ENCODE measurements around the gene CRB1.

The CRB1 gene

DNA sequence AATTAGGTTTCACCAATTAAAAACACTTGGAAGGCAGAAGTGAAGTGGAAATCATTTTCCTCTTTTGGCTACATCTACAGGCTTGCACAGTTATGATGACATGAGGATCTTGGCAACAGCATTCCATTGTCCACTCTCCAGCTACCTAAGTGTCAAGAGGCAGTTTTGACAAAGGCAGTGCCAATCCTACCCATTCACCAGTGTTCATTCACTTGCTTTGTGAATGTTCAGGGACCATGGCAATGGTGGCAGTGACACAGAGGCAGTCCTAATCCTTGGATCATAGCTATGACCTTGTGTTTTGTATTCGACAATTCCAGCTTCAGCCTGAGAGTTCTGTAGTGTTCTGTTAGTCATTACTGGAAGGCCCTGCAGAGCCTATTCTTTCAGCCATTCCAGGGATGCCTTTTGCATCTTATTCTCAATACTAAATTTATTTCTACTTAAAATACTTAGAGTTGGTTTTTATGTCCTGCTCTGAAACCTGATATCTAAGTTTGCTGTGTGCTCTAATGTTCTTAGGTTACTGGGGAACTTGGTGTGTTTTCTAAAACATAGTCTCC, 36.7 kb downstream of the CRB1 start:
- no peak for DNase-seq

DNA sequence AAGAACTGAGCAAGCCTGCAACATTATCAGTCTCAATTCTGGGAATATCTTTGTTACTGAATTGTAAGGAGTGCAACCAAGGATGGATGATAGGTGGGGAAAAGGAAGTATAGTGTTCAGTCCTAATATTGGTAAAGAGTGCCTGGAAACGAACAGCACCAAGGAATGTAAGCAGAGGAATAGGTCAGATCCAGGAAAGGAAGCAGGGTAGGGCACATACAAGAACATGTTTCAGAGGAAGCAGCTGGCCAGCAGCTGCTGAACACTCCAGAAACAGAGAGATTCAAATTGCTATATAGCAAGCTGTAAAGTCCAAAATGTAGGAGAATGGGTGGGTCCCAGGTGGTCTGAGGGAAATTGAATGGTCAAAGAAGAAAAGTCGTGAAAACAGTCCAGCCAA, 37.9 kb downstream of the CRB1 start:
- no peak for DNase-seq

DNA sequence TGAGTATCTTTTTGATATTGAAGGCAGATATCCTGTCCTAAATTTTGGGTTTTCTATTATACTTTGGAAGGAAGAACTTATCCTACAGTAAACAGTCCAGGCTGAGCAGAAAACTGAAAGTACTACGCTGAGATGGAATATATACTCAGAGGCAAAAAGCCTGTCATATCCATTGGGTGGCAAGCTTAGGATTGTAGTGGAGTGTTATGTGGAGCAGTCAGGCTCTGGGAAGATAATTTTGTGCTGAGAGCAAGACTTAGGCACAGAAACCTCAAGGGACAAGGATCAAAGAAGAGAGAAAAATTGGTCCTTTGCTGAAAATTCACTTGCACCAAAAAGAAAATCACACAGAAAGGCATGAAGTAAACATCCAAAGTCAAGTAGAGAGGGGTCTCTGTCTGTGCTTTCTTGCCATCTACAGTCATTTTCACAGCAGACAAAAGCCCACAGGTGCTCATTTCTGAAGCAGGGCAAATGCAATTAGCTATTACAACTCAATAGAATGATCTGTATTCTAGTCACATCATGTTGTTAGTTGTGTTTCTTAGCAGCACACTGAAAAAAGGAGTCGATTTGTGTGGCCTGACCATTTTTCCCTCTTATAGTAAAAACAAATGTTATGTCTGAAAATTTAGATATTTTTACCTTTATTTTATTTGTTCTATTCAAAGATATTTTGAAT, 38.5 kb downstream of the CRB1 start:
- no peak for DNase-seq

DNA sequence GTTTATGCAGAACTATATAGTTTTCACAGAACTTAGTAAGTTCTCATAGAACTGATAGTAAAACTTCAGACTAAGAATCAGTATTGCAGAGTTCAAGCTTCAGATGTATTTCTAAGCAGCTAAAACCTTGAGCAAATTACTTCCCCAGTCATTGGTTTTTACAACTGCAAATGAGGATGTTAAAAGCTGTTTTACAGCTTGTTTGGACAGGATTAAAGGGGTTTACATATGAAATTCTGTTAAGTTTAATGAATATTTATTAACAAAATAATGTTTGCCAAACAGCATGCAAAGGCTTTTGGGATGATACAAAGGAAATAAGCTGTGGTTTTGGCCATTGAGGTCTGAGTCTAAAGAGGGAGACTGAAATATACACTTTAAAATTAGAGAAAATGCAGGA, 39.1 kb downstream of the CRB1 start:
- peak in 1 of 2 experiments; percentile 30 for DNase-seq

DNA sequence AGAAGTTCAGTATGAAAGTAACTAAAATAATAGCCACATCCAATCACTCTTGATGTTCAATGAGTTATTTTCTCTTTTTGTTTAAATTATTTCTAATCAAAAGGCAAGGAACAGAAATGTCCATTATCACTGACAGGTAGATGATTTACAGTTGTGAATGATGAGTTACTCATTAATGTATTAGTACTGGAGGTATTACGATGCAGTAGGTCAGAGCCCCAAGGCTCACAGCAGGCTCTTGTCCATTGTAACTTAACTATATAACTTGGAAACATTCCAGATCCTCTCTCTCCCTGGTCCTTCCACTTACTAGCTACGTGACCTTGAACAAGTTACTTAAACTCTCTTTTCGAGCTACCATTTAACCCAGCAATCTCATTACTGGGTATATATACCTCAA, 39.5 kb downstream of the CRB1 start:
- DNase-seq, result peak in 1 of 2 experiments; percentile 30

DNA sequence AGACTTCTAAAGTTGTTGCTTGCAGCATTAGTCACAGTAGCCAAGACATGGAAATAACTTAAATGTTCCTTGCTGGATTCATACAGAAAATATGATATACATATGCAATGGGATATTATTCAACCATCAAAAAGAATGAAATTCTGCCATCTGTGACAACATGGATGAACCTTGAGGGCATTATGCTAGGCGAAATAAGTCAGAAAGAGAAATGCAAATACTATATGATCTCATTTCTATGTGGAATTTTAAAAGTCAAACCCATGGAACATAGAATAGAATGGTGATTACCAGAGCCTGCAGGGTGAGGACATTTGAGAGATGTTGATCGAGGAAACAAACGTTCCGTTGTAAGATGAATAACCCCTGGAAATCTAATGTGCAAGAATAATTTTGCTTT, 43.0 kb downstream of the CRB1 start:
- no peak for DNase-seq

DNA sequence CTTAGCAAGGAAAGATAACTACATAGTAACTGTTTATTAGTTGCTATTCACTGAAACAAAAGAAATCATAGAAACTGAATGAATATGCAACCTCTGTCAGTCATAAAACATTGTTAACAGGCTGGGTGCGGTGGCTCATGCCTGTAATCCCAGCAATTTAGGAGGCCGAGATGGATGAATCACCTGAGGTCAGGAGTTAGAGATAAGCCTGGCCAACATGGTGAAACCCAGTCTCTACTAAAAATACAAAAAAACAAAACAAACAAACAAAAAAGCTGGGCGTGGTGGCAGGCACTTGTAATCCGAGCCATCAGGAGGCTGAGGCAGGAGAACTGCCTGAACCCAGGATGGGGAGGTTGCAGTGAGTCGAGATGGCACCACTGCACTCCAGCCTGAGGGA, 44.1 kb downstream of the CRB1 start:
- no peak for DNase-seq

DNA sequence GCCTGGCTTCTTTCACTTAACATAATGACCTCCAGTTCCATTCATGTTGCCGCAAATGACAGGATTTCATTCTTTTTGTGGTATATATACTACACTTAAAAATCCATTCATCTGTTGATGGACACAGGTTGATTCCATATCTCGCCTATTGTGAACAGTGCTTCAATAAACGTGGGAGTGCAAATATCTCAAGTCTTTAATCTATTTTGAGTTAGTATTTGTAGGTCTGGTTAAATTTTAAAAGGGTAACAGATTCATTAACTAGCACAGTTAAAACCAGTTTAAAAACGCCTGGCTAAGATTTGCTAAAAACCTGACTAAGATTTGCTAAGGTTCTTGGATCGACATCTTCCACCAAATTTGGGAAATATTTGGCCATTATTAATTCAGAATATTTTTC, 45.7 kb downstream of the CRB1 start:
- peak in 1 of 2 experiments; percentile 30 for DNase-seq

DNA sequence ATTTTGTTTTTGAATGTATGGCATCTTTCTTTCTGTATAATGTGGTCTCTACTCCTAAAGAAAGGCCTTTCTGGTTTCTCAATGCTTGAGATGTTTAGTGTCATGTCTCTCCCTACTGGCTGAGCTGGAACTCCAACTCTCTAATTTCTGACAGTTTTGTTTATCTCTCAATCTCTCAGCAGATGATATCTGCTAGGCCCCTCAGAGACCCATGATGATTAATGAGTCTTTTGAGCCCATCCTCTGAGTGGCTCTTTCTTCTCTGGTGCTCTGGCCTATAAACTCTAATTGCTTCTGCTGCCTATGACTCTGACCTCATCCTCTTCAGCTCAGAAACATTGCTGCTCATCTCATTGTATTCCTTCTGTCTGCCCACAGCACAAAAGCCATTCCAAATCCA, 46.6 kb downstream of the CRB1 start:
- DNase-seq, result no peak

DNA sequence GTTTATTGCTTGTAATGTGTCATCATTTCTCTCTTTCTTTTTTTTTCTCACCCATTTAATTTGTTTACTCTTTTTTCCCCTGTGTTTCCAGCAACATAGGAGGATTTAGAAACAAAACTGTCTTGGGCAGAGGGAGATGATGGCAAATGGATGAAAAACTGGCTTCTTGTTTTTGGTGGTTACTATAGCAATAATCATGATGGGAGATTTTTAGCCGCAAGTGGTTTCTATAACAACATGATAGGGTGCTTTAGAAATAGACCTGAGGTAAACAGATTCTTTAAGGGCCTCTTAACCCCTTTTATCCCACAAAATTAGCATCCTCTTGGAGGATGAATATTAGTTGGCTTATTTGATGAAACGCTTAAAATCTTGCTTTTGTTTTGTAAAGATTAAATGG, 51.6 kb downstream of the CRB1 start:
- DNase-seq, result peak in 1 of 2 experiments; percentile 35

DNA sequence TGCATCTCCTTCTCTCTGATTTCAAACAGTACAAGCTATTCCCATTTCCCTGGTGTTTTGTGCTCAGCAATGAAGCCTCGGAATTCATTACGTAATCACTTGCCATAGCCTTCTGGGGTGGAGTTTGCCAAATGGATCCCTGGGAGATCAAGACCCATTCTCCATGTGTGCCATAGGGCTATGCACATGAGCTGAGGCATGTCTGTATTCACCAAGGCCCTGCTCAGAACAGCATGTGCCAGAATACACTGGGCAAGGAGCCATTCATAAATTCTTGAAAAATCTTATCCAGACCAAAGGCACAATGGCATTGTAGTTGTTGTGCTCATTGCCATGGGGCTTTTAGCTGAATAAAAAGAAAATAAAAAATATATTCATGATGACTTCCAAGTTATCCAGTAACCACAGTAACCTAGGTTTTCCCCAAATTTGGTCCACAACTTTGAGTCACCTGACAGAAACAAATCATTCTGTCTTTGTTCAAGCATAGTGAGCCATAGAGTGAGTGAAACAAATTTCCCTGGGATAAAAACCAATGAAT, 53.0 kb downstream of the CRB1 start:
- no peak for DNase-seq

DNA sequence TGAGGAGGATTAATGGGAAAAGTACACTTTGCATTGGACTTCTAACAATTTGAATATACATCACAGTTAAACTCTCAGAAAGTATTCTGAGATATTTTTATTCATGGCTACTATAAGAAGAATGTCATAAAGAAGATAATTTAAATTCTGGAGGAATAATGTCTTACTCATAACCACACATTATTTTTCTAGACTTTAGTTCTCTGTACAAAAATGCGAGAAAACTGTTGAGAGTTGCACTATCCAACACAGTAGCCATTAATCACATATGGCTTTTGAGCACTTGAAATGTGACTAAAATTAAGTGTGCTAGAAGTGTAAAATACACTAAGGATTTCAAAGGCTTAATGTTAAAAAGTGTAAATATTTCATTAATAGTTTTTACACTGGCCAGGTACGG, 53.8 kb downstream of the CRB1 start:
- no peak for DNase-seq

DNA sequence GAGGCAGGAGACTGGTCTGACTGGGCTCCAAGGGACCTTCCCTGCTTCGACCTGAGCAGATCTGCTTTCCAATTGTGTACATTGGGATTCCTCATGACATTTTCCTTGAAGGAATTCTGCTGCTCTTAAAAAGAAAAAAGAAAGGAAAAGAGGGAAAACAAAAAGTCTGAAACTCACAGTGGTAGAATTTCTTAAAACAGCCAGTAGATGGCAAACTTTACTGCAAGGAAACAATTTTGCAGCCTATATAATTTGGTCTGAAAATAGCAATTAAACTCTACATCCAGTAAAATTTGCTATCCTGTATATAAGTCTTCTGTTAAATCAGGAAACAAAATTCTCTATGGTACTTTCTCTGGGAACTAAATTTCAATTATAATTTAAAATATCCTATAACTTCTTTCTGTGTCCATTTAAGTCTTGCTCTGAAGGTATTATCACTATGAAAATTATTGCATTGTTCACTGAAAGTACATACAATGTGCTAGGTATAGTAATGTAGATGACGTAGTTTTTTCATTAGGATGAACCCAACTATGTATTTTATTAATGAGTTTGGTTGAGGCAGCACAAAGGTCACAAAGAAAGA, 59.8 kb downstream of the CRB1 start:
- DNase-seq, result no peak

DNA sequence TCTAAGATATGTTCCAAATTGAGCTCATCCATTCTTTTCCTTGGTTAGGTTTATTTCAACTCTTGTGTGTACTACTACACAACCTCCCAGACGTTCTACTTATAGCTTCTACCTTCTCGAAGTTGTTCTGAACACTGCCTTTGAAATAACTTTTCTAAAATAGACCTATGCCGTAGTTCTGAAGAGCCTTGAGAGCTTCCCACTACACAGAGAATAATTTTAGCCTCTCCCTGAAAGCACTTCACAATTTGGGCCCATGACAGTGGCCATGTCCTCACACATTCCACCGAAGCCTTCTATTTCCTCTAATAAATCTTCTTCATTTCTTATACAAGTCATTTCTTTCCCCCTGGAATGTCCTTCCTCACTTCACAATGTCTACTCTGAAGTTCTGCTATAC, 62.2 kb downstream of the CRB1 start:
- DNase-seq, result no peak

DNA sequence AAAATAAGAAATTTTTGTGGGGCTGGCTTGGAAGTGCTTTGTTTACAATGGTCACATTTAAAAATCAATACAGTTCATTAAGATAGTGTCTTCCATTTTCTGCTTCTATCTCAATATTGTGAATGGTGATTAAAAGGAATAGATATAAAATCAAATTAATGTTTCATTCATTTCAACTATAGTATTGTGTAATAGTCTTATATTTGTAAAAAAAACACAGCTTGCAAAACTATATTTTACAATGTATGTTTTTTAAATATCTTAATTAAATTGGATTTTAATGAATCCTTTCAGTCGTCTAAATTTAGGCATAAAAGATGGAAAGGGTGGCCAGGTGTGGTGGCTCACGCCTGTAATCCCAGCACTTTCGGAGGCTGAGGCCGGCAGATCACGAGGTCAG, 63.5 kb downstream of the CRB1 start:
- DNase-seq, result no peak

DNA sequence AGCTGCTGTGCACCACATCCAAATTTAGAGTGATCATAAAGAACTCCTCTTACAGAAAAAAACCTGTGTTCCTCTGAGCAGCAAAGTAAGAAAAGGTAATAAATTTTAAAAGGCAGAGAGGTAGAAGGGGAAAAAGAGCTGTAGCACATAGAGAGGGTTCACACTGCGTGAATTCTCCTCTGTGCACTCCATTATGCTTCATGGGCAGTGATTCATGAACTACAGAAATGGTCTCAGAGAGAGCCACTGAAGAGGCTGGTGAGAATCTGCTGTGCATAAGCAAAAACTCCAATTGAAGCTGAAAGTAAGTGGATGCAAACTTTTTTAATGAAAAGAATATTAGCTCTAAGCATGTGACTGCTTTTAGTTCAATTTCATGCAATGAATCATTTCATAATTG, 65.0 kb downstream of the CRB1 start:
- no peak for DNase-seq

DNA sequence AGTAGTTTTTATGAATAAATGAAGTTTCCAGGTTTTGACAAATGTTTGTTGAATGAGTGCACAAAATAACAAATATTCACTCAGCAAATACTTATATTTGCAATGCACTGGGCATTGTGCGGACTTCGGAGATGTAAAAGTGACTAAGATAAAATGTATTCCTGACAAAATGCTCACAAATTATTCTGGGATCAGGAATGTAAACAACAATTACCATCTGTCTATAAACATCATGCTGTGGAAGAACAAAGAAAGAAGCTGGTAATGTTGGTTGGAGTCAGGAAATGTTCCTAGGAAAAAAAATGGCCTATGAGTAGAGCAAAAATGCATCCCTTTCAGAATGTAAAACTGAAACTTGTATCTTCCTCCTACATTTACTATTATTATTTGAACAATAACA, 68.5 kb downstream of the CRB1 start:
- peak in 1 of 2 experiments; percentile 27 for DNase-seq

DNA sequence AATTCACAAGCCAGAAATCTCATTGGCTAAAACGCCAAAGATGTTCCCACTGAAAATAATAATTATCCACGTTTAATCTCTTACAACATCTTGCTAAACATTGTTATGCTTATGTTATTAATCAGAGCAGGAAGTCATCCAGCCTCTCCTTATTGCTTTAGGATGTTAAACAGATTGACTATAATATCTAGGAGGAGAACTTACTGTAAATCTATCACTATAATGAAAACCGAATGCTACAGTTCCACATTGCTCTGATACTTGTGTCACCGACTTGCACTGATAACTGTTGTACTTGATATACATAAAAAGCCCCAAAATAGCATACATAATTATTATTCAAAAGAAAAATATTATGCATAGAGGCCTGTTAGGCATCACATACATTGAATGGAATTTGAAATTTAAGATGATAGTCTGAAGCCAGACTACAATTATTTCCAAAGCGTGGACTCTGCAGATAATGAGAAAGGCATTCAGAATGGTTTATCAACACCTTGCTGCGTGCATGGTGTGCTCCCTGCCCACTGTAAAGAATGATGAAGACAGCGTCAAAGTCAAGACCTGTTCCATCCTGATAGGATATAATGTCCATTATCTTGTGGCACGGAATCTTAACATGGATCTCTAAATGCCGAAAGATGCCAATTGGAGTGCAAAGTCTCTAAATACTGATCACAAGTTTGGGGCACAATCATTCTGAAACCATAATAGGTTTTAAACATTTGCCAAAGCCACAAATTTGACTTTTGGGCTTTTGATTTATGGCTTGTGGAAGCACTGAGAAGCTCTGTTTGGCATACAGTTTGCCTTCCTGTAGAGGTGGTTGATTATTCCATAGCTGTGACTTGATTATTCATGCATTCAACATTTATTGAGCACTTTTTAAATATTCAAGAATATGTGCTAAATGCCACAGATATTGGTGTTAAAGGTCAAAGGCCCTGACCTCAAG, 71.3 kb downstream of the CRB1 start:
- DNase-seq, result no peak

DNA sequence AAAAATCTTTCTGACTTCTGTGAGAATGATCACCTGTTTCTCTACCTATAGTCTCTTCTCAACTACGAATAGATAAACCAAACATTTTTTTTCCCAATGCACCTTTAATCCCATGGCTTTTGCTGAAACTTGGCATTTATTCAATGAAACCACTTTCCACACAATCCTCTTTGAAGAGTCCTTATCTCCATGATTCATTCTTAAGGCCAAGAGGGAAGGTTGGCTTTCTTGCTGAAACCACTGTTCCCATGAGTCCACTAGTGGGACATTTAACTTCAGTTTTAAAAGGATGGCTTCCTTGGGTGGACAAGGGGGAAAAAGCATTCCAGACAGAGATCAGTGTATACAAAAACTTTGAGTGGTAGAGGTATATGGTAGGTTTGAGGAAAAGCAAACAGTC, 73.6 kb downstream of the CRB1 start:
- DNase-seq, result no peak

DNA sequence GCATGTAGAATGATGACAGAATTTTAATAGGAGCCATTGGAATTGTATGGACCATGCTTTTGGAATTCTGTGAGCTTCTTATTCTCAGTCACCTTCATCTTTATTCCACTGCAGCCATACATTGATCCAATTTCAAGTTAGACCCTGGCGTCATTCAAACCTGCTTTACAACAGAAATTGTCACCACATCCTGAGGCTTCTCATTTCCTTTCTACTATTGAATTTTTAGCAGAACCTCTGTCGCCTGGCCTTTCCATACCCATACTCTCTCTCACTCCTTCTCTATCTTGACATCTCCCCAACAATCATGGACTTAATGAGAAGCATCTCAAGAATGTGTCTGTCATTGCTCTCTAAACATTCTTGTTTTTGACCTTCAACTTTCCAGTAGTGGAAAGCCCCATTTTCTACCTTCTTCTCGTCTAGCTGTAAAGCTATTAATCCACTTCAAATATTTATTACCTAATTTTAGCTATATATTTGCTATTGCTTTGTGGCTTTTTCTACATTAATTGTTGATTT, 74.1 kb downstream of the CRB1 start:
- DNase-seq, result no peak

DNA sequence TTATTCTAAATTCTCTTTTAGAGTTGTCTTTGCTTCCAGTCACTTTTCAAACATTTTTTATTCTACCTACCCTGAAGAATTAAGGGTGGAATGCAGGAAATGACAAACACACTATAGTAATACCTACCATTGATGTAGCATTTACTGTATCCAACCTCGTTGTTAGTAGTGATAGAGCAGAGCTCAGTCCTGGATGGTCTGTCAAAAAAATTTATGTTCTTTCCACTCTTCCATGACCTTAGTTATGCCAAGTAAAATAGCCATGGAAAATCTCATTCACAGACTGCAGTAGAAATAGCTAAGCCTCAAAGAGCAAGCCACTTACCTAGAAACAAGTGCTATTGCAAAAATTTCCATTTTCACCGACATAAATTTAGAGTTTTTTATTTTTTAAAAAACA, 74.6 kb downstream of the CRB1 start:
- no peak for DNase-seq

DNA sequence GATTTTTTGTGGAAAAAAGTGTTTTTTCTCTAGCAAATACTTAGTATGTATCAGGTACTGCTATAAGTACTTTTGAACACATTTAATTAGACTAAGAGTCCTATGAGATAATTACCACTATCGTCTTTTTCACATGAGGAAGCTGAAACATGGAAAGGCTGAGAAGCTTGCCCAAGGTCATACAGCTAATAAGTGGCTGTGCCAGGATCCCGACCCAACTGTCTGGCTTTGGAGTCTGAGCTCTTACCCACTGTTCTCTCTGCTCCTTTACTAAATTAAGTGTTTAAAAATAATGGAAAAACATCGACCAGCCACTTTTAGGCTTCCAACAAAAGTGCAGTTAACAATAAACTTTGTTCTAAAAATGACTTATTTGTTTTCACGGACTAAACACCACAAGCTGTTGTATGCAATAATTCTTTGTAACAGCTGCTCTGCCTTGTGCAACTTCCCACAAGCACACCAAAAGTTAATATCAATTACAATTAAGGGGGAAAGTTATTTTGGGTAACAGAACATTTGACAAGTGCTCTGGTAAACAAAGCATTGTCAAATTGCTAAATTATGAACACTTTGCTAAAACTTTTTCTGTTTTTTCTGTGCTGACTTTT, 75.7 kb downstream of the CRB1 start:
- no peak for DNase-seq

Measured in NCI-H2081 (cell line).